Measurements from ENCODE around the gene LRRC37A.
"Not testable (repeated sequence)": the region's sequence is repeated elsewhere in the genome, so short reads cannot be mapped to it uniquely, and the experiment has no call there.

The LRRC37A gene

GRCh38 chr17:46290906-46291546 is 3.9 kb upstream of the LRRC37A start:
- not testable (repeated sequence) for DNase-seq

- DNase-seq = not testable (repeated sequence)
Measured at GRCh38 chr17:46291618-46292017, 3.3 kb upstream of the LRRC37A start.

GRCh38 chr17:46341220-46341619 is 46.3 kb downstream of the LRRC37A start:
- DNase-seq = not testable (repeated sequence)

DNA sequence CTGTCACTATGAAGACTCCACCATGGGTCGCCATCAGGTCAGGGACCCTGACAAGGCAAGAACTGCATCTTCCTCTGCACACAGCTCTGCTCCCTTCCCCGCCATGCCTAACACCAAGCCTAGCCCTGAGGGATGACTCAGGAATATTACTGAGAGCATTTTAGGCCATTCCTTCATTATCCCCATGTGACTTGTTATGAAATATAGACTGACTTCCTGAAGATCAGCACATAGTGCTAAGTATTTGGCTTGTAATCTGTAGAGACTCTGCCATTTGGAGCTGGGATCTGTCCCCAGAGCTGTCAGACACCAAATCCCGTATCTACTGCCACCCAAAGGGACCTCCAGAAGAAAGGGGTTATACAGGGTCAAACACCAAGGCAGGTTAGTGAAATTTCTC is 47.2 kb downstream of the LRRC37A start:
- DNase-seq = not testable (repeated sequence)

GRCh38 chr17:46348345-46348744 is 53.4 kb downstream of the LRRC37A start:
- DNase-seq = not testable (repeated sequence)

GRCh38 chr17:46349060-46349459 is 54.1 kb downstream of the LRRC37A start:
- not testable (repeated sequence) for DNase-seq

DNA sequence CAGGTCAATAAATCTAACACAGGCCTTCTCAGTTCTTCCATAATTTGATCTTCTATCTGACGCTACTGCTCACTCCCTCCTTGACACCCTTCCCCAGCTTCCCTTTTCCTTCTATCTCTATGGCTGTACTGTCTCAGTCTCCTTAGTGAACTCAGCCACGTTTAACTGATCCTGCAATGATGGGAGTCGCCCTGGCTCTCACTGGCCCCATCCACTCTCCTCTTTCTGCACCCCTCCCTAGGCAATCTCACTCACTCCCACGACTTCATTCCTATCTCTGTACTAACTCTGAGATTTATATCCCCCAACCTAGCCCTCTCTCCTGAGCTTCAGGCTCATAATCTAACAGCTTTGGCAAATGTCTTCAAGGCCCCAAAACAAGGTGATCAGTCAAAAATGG is 58.9 kb downstream of the LRRC37A start:
- DNase-seq = not testable (repeated sequence)

- not testable (repeated sequence) for DNase-seq
Measured at GRCh38 chr17:46361145-46361735, 66.3 kb downstream of the LRRC37A start.

GRCh38 chr17:46361755-46362154 is 66.8 kb downstream of the LRRC37A start, which contains the start of gene ARL17B:
TSS of gene ARL17B (minus strand) at chr17:46361766. CDS start at chr17:46358397, 3,369 bp downstream.
- peak; percentile 90 for DNase-seq

- not testable (repeated sequence) for DNase-seq
Measured at GRCh38 chr17:46367520-46367919, 72.6 kb downstream of the LRRC37A start.

- not testable (repeated sequence) for DNase-seq
Measured at GRCh38 chr17:46372236-46373229, 77.6 kb downstream of the LRRC37A start.

- not testable (repeated sequence) for DNase-seq
Measured at GRCh38 chr17:46373418-46373817, 78.5 kb downstream of the LRRC37A start.

DNA sequence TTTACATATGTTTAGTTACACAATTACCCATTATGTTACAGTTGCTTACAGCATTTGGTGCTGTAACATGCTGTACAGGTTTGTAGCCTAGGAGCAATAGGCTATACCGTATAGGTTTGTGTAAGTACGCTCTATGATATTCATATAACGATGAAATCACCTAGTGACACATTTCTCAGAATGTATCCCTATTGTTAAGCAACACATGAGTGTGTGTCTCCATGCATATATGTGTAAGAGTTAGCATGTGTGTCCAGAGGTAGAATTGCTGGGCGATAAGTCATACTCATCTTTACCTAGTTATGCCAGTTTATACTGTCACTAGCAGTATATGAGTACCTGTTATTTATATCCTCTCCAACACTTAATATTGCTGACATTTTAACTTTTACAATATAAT is 88.2 kb downstream of the LRRC37A start:
- DNase-seq = not testable (repeated sequence)

DNA sequence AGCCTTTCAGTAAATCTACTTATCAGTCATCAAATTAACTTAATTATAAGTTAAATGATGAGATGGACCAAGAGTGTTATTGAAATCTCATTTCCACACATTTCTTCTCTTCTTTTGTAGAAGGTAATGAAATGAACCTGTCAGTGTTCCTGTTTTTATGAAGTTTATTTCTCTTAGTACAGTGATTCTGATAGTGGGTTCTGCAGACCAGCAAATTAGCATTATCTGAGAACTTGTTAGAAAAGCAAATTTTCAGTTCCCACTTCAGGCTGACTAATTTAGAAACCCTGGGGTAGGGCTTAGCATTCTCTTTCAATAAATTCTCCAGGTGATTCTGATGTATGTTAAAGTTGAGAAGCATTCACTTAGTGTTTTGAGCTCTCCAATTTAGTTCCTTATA is 90.6 kb downstream of the LRRC37A start:
- not testable (repeated sequence) for DNase-seq

Data from activated CD4-positive, alpha-beta T cell treated with anti-CD3 and anti-CD28 coated beads for 1 hour (primary cell).